Bone marrow (tissue), 2 donors: ENCODE measurements around the gene TCF12.

Experiments
- DNase-seq, 2 donors: peaks; one replicate each; lab custom pipeline; 2025; lab: John Stamatoyannopoulos, UW

The TCF12 gene

GRCh38 chr15:57217778-57218598, 299.5 kb downstream of the TCF12 start:
- DNase-seq = peak in 1 of 2 donors; percentile 27

DNA sequence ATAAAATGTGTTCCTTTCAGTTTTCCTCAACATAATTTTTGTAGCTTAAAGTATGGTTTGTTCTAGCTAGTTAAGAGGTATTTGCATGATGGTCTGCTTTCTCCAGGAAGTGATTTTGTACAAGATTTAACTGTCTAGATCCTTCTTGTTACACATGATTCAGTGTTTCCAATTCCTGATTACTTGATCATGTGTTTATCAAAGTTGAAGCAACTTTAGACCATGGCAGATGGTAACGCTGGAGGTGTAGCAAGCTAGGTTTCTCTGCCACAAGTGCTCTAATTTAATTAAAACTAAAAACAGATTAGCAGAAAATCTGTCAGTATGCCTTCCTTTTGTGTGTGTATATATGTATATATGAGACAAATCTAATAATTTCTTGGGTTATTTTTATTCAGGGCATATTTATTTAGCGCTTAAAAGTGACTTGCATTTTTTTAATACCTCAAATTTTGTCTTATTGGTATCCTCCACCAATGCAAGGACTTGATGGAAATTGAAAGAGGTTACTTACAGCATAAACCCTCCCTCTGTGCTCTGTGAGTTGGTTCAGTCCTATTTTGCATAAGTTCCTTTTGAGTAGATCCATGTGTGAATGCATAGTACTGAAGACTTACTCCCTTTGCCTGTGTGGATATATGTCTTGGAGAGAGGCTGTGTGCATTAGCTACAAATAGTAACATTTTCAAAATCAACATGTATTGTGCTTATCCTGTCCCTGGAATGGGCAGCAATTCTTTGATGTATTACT, 300.6 kb downstream of the TCF12 start:
- peak in 1 of 2 donors; percentile 9 for DNase-seq

- no peak for DNase-seq
Measured at GRCh38 chr15:57220205-57220604, 301.8 kb downstream of the TCF12 start.

- no peak for DNase-seq
Measured at GRCh38 chr15:57221134-57221533, 302.7 kb downstream of the TCF12 start.

DNA sequence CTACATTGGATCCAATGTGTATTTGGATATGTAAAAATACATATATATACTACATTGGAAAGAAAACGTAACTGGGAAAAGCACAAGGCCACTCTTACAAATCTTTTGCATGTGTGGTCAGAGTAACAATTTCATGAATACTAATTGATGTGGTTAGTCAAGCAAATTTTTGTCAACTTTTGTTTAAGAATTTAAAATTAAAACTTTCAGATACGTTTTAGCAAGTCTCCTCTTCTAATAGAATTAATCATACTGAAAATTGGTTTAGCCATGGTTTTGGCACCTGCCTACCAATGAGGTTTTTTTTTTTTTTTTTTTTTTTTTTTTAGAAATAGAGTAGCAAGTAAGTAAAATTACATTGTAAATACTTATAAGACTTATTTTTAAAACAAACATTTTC, 304.9 kb downstream of the TCF12 start:
- DNase-seq = no peak

DNA sequence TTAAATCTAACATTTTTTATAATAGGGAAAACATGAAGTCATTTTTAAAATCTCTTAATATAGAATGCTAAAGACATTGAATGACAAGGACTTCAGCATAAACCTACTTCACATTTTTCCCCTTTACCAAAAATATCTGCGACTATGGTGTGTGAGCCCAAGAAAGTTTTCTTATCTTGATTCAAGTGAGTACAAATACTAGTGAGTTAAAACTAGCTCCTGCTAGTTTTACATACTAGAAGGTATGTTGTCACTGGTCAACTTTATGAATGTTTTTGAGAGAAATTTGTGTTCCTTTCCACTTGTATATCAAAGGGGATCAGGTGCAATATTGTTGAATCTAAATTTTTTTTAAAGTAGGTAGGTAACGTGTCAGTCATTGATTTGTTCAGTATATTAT, 305.4 kb downstream of the TCF12 start:
- DNase-seq = no peak

GRCh38 chr15:57224664-57225063, 306.2 kb downstream of the TCF12 start:
- no peak for DNase-seq

DNA sequence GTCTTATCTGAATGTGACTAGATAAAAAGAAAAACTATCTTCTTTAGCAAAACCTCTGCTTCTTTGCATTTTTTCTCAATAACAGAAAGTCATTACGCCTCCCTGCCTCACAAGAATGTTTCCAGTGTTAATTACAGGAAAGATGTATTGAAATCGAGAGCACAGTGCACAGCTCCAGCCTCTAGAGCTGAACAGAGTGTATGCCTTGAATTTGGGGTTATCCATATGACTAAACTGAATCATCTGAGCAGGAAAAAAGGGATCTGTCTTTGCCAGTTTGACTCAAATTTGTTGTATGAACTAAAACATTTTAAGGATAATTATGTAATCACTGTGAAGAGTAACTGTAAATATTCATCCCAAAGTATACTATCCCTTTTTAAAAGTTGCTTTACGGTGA, 308.7 kb downstream of the TCF12 start:
- DNase-seq = no peak

GRCh38 chr15:57227899-57228298, 309.5 kb downstream of the TCF12 start:
- no peak for DNase-seq

DNA sequence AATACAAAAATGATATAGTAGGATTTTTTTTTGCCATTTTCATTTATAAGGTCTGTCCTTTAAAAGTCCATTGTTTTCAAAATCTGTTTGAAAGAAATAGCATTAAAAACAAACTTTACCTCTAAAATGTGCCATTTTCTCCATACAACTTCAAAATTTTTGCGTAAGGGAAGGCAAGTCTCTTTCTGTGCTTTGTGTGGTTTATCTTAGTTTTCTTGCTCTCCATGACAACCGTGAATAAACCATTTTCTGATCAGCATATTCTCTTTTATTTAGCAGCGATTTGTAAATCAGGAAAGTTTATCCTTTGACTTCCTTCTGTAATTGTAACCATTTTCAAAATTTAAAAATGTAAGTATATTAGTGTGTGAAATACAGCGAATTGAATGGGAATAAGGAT, 310.0 kb downstream of the TCF12 start:
- no peak for DNase-seq

DNA sequence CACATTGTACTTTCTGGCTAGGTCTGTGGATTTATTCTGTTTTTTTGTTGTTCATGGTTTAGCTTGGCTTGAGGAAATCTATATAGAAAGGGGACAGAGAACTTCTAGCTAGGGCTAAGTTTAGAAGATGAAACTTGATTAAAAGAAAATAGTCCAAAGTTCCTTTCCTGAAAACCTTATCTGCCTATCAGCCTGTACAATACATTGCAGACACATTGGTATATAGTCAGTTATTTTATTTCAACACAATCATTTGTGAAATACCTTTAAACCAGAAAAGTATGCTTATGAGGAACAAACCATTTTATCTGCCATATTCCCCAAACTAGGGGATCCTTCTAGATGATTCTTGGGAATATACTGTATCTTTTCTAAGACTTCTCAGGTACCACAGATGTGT, 310.6 kb downstream of the TCF12 start:
- DNase-seq = no peak

DNA sequence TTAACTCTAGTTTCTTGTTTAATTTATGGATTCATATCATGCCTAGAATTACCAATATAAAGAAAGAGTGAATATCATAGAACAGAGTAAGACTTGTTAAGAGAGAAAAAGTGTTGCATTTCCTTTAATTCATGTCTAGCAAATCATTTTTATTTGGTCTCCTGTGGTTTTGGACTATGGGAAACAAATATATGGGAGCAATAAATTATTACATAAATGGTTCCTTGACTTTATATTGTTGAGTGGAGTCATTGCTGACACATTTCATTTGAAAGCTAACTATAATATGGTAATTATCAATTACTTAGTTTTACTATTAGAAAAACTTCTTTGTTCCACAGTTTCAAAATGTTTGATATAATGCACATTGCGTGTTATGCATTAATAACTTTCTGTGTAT, 313.1 kb downstream of the TCF12 start:
- no peak for DNase-seq

DNA sequence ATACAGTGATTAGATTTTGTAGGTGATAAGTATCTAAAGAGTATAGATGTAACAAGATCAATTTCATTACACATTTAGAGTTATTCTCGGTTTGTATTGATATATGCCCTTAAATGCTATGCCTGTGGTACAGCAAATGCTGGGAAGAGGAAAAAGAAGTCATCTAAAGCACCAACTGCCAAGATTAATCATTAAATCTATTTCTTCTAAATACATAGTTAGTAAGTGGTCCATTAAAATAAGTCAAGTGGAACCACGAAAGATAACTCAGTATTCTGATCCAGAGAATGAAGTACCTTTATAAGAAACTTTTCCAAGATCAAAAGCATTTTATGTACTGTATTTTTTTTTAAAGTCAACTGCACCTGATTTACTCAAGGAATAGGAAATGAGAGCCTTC, 315.7 kb downstream of the TCF12 start:
- DNase-seq = no peak

DNA sequence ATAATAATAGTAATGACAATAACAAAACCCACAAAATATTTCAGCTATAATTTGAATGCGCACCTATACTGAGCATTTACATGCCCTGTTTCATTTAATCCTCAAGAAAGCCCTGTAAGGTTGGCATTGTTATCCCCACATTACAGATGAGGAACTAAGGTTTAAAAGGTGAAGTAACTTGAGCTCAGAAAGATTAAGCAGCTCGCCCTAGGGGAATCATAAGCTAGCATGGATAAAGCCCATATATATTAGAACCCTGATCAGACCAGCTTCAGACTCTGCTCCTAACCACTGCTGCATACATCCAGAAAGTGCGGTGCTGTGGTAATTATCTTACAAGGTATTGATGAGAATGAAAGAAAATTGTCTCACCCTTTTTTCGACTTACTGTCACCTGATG, 316.7 kb downstream of the TCF12 start:
- no peak for DNase-seq

- no peak for DNase-seq
Measured at GRCh38 chr15:57235873-57236272, 317.4 kb downstream of the TCF12 start.

GRCh38 chr15:57236561-57237300, 318.3 kb downstream of the TCF12 start:
- no peak for DNase-seq

GRCh38 chr15:57237301-57237642, 318.8 kb downstream of the TCF12 start:
- DNase-seq = no peak

- no peak for DNase-seq
Measured at GRCh38 chr15:57237676-57238075, 319.2 kb downstream of the TCF12 start.

DNA sequence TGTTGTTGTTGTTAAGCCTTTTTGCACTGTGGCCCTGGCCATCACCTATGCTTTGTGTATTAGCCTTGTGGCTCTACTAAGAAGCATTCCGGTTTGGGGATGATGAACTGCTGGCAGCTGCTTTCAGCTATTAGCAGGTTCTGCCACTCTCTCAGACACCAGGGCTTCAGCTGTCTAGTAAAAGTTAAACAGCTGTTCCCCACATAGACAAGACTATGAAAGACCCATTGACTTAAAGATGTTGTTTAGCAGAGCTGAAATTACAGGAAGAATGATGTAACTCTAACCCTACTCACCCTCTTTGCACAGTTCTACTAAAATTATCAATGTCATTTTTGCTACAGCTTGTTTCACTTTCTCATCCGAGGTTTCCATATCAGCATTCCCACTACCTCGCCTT, 326.7 kb downstream of the TCF12 start:
- peak in 1 of 2 donors; percentile 74 for DNase-seq

DNA sequence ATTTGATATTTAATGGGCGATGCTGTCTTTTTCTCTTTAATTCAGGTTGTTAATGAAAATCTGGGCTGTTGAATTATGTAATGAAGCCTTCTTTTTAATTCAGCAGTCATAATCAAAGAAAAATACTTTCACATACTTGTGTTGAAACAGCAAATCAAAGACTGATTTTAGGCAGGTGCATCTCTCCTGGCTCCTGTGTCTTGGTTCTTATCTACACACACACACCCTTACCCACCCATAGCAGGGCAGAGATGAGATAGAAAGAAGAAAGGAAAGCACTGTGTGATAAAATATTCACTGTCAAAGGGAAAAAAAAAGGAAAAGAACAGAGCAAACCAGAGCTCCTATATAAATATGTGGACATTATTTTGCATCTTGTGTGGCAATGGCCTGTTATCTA, 327.3 kb downstream of the TCF12 start:
- no peak for DNase-seq

GRCh38 chr15:57248074-57248473, 329.6 kb downstream of the TCF12 start:
- no peak for DNase-seq

DNA sequence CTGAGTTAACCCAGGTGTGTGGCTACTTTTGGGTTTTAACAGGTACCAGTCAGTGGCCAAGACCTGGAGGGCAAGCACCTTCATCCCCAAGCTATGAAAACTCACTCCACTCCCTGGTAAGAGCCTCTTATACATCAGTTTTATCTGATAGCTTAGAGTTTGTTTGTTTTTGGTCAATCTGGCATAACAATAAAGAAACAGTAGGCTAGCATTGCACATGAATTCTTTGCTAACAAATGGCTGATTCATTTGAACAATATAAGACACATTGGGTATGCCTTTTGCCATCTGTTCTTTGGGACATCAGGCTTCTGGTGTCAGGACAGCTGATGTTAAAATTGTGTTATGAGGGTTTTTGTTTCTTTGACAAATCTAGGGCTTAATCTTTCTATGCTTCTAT, 332.9 kb downstream of the TCF12 start:
- no peak for DNase-seq

DNA sequence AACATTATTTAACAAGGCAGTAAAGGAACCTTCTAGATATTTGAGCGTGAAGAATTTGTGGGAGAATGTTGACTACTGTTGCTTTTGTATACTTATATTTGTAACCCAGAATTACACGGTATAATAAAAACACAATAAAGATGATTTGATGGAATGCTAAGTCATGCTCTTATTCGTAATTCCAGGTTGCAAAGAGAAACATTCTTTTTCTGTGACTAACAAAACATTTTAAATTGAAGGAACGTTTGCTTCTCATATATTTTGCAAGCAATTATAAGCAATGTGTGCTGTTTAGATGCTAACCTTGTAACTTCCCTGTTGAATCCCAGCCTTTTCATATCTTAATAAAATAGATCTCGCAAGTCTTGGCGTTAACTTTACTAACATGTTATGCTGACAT, 333.5 kb downstream of the TCF12 start:
- no peak for DNase-seq
